Right renal pelvis (tissue), 4 donors: Measurements from ENCODE around the gene CSNK1G1. TPM values are rescaled to one million over a fixed set of nuclear protein-coding genes. Genes with fewer than 3 reads are reported as not detected.

Experiments
- DNase-seq, 4 donors: peaks; one replicate each; pipeline ENCODE4 v3.0.0-alpha.2; 2013; ENCODE audit warnings: low read depth in 4 of 4, low spot score in 3 of 4, missing footprints in 1 of 4
- polyA plus RNA-seq, 4 donors: library from polyadenylated mRNA; unstranded; fragments of 120-200 nt; gene quantifications; one replicate each; pipeline ENCODE4 v1.2.1, GENCODE V29; 2013; ENCODE audit not compliant: insufficient read length in 4 of 4

CSNK1G1 gene
- polyA plus RNA-seq, 4 donors = 18.7 to 23.1 (median 21.1) TPM

DNA sequence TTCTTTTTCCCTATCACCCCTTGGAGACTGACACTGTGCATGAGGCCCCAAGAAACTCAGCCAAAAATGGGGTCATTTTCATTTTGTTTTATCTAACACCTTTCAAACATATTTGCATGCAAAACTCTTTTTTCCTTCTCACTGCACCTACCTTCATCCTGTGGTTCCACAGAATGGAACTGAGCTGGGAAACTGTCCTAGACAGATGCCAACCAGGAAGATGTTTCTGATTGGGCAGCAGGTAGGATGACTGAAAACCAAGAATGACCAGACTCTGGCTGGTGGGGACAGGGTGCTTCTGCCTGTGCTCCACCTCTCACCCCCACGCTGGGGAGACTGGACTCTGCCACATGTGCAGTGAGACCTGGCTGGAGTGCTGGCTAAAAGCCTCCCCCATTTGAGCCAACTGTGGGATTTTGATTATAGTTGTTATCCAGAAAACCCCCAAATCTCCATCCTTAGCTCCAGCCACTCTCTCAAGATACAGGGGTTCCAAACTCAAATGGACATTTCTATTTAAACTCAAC, 198.3 kb downstream of the CSNK1G1 start:
- no peak for DNase-seq

- DNase-seq = no peak
Measured at GRCh38 chr15:64156652-64157331, 199.2 kb downstream of the CSNK1G1 start.

- DNase-seq = no peak
Measured at GRCh38 chr15:64155802-64156651, 199.9 kb downstream of the CSNK1G1 start.

- peak; percentile 55 to 80 (median 68) for DNase-seq
Measured at GRCh38 chr15:64153480-64154367, 202.2 kb downstream of the CSNK1G1 start.

DNA sequence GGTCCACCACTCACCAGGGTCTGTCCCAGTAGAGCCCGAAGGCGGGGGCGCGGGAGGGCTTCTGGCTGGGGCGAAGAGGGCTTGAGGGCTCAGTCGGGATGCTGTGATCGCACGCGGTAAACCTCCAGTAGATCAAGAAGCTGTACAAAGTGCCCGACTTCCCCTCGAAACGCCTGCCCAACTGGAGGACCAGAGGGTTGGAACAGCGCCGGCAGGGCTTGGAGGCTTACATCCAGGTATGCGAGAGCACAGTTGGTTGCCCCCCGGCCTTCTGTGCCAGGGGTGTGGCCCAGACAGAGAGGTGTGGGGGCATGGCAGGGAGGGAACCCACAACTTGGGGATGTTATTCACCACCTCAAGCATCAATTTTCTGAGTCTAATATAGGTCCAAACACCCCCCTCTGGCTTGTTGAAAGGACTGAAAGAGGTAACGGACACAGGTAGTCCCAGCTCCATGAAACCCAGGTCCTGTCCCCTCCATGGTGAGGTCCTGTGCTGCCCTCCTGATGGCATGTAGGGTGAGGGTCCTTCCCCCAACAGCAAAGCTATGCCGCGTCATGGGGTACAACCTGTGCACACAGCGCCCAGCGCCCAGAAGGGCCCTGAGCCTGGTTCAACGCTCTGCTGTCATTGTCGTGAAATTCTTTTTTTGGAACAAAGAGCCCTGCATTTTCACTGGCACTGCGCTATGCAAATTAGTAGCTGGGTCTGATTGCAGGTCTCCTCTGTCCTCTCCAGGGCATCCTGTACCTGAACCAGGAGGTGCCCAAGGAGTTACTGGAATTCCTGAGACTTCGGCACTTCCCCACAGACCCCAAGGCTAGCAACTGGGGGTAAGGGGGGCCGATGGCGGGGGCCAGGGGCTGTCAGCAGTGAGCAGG, 203.2 kb downstream of the CSNK1G1 start:
- no peak for DNase-seq

- DNase-seq = no peak
Measured at GRCh38 chr15:64151727-64152506, 204.1 kb downstream of the CSNK1G1 start, which contains the start of gene SNX22. Gene SNX22 (plus strand): TSS chr15:64151731. CDS start chr15:64151776, 45 bp downstream.

DNA sequence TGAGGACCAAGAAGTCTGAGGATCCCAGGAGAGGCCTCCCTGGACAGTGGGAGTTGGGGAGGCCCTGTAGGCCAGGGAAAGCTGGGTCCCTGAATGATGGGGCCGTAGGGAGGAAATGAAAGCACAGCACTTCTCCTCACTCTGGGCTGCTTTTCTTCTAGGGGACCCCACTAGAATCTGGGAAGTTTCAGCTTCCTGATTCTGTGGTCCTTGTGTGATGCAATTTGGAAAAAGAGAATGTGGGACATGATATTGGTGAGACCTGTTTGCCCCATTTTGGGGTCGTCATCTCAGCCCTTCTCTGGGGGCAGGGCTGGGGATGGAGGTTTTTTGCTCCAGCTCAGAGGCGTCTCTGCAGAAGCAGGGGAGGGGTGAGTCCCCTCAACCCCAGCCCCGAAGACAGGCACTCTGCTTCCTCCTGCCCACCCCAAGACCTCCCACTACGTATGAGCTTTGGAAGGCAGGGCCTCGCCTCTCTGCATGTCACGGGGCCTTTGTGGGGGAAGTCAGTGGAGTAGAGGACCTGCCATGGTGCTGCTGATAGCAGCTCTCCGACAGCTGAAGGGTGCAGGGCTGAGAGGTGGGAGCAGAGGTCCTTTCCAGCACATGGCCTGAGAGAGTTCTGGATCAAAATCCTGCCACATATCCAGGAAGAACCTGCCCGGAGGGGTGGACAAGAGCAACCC, 205.9 kb downstream of the CSNK1G1 start:
- DNase-seq = no peak

DNA sequence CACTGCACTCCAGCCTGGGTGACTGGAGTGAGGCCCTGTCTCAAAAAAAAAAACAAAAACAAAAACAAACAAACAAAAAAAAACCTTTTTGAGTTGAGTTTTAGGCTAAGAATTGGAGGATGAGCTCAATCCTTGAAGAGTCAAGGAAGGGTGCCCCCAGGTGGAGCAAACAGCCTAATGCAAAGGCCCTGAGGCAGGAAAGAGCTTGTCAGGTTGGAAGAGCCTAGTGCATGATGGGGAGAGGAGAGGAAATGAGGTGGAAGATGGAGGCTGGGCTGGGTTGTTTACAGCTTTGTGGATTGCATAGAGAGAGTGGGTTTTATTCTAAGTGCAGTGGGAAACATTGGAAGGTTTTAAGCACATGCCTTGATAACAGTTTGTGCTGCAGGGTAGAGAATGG, 206.5 kb downstream of the CSNK1G1 start:
- DNase-seq = no peak

DNA sequence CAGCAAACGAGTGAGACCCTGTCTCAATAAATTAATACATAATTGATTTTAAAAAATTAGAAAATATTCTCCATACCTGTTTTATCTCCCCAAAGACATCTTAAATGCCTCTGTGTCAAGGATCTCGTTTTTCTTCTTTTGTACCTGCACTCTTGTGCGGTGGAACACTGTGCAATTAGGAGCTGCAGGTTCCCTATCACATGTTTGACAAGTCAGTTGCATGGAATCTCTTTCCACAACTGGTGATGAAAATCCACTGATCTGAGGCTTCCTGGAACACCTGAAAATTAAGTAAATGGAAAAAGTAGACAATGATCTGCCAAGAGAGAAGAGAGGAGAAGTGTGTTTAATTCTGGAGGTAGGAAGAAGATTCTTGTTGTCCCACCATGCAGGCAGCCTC, 207.4 kb downstream of the CSNK1G1 start:
- DNase-seq = no peak

DNA sequence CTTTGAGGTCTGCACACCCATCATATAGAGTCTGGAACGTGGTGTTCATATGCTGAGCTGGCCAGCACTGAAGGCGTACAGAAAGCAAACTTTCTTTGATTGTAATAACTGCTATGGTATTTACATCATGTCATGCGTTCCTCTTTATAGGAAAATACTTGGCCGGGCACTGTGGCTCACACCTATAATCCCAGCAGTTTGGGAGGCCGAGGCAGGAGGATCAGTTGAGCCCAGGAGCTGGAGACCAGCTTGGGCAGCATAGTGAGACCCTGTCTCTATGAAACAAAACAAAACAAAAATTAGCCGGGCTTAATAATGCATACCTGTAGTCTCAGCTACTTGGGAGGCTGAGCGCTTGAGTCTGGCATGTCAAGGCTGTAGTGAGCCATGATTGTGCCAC, 207.8 kb downstream of the CSNK1G1 start:
- DNase-seq = no peak

- no peak for DNase-seq
Measured at GRCh38 chr15:64146885-64147681, 208.9 kb downstream of the CSNK1G1 start.

DNA sequence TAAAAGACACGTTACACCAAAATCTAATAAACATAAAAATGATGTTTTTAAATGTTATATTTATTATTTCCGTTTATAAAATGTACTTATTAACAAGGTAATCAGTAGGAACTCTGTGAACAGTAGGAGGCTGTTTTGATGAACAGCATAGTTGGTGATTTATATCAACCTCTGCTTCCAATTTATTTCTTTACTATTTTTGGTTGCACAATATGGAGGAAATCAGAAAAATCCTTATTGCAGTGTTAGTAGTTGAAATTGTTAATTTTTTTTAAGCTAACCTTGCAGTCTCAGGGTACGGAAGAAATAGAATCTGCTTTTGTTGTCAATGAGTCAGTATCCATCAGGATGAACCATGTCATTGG, 209.5 kb downstream of the CSNK1G1 start:
- no peak for DNase-seq

DNA sequence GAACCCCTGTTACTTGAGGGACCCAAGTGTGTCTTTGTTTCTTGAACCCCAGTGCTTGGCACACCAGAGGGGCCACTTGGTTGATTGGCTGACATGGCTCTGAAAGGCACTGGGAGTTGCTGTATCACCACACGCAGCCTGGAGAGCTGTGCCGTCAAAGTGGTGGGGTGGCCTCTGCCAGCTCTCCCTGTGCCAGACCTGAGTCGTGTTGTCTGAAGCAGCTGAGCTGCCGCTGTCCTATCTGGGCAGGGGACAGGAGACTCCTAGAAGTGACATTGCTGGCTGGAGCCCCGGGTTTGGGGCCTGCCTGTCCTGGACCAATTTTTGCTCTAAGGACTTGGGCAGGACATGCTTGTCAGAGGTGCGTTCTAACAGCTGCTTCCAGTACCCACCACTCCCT, 209.9 kb downstream of the CSNK1G1 start:
- no peak for DNase-seq

- no peak for DNase-seq
Measured at GRCh38 chr15:64144565-64145281, 211.2 kb downstream of the CSNK1G1 start.

DNA sequence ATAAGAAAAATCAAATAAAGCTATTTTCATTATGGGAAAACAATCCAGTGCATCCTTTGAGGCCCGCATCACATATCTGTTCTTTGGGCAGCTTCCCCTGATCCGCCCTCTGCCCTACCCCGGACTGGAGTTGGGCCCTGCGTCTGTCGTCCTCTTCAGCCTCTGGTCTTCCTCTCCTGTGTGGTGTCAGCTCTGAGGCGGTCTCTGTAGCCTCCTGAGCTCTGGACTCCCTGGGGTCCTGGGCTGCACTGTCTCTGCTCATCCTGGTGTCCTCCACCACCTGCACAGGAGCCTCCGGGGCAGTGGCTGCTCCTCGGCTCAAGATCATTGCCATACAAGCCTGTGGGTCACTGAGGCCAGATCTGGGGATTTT, 211.8 kb downstream of the CSNK1G1 start:
- no peak for DNase-seq

DNA sequence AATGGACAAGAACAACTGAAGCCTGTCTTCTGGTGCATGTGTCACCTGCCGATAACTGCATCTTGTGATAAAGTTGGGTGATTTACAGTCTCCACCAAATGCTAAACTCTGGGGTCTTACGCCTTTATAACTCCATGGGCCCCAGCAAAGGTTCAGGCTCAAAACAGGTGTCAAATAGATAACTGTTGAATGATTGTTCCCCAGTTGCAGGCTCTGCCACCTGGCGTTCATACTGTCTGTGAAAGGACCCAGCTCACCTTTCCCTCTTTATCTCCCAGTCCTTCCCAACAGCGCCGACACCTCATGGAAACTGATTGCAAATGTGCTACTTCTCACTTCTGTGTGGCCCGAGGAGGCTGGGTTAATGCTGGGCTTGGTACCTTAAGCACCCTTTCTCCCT, 212.7 kb downstream of the CSNK1G1 start:
- DNase-seq = no peak
